HG03378 (cell line): Measurements from ENCODE around the gene JAK2.
A peak's percentile ranks its signal among the peaks of the same experiment; 100 is the strongest.
"Not testable (repeated sequence)": the region's sequence is repeated elsewhere in the genome, so short reads cannot be mapped to it uniquely, and the experiment has no call there.

Experiments used
- ATAC-seq: cut with Tn5 transposase; IDR thresholded peaks from one replicate; pipeline ENCODE4 v1.9.1; 2021; ENCODE audit warnings: mild to moderate bottlenecking, moderate library complexity; ENCODE audit not compliant: unreplicated experiment

JAK2 gene

DNA sequence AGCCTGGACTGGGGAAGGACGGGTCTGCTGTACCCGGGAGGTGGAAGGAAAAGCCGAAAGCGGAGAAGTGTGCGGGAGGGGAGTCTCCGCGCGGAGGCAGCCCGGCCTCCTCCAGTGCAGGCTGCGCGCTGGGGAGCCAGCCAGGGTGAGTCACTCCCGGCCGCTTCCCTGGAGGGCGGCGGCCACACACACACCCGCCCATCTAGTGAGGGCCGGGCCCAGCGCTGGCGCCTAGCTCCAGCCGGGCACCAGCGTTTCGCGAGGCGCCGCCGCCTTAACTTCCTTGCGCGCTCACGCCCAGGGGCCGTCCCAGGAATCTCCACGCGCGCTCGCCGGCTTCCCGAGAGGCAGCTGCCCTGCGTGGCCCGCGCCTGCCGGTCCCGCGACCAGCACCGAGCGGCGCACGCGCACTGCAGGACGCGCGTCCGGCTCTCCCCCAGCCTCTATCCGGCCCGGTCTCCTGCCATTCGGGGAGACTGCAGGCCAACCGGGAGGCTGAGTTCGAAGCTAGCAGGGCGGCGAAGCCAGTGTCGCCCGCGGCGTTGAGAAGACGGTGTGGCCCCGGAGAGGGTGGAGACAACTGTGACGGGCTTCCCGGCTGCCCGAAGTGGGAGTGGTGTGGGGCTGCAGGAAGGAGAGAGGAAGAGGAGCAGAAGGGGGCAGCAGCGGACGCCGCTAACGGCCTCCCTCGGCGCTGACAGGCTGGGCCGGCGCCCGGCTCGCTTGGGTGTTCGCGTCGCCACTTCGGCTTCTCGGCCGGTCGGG is at the start of gene JAK2:
JAK2 (plus strand) TSS at position 652 of the 765 bp plus-strand sequence. CDS start 36,716 bp downstream, outside the sequence.
- ATAC-seq = peak; percentile 53

- ATAC-seq = no peak
Observed at GRCh38 chr9:4936277-4936676, 48.8 kb upstream of the JAK2 start.

- peak; percentile 50 for ATAC-seq
Observed at GRCh38 chr9:4936823-4937222, 48.2 kb upstream of the JAK2 start.

DNA sequence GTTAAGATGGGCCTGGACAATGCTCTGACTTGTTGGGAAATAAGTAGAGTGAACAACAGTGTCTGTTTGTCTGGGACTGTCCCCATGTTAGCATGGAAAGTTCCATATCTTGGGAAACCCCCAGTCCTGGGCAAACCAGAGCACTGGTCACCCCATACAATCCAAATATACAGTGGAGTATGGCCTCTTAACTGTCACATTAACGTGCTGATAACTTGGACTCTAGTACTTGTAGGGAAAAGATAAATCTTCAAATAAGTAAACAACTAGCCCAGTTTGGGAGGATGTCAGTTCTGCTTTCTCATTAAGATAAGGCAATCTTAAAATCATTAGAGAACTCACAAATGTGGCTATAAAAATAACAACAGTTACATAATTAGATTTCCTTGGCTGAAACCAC is 47.6 kb upstream of the JAK2 start:
- ATAC-seq = no peak

- ATAC-seq = no peak
Observed at GRCh38 chr9:4938496-4938895, 46.6 kb upstream of the JAK2 start.

DNA sequence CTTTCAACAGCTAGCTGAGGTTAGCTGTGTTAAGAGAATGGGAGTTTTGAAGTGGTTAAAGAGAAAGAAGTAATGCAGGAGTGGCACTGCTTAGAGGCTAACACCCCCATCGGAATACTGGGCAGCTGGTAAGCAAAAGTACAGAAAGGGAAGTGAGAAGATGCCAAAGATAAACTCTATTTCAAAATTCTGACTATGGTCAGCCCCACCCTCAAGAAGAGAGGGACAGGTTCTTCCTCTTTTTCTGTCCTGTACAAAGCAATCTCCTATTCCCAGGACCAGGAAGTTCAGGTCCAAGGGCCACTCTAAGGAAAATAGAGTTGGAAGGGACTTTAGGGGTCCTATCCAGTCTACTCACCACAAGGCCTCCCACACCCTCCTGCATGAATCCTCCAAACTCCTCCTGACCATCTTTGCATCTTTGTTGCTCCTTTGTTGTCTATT is 45.9 kb upstream of the JAK2 start:
- peak; percentile 83 for ATAC-seq

DNA sequence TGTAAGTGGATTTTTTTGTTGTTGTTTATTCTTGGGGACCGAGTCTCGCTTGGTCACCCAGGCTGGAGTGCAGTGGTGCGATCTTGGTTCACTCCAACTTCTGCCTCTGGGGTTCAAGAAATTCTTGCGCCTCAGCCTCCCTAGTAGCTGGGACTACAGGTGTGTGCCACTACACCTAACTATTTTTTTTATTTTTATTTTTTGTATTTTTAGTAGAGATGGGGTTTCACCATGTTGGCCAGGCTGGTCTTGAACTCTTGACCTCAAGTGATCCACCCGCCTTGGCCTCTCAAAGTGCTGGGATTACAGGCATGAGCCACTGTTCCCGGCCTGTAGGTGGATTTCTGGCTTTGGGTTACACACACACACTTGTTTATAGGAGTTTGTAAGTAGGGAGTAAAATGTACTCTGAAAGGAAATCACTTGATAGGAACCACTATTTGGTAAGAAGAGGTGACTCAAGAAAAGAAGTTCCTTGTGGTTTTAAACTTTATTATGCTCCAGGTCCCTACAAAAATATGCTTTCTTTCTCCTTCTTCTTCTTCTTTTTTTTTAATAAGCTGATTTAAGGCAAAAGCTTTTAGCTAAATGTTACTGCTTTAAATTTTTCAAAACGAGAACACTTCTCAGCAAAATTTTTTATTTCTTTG is 42.9 kb upstream of the JAK2 start:
- not testable (repeated sequence) for ATAC-seq

DNA sequence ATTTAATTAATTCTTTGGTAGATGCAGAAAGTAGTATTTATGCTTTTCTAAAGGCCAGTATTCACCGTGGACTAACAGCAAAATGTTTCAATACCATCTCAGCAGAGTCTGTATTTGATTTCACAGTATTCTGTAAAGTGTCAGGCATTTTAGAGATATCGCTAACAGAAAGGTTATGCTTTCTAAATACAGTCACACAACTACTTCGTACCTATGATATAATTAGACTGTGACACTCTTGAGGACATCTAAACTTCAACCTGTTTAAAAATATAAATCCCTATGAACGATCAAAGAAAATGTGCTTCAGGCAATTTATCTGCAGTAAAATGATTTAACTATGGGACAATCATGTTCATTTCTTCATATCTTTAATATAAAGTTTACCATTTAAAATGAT is 41.7 kb upstream of the JAK2 start:
- no peak for ATAC-seq

DNA sequence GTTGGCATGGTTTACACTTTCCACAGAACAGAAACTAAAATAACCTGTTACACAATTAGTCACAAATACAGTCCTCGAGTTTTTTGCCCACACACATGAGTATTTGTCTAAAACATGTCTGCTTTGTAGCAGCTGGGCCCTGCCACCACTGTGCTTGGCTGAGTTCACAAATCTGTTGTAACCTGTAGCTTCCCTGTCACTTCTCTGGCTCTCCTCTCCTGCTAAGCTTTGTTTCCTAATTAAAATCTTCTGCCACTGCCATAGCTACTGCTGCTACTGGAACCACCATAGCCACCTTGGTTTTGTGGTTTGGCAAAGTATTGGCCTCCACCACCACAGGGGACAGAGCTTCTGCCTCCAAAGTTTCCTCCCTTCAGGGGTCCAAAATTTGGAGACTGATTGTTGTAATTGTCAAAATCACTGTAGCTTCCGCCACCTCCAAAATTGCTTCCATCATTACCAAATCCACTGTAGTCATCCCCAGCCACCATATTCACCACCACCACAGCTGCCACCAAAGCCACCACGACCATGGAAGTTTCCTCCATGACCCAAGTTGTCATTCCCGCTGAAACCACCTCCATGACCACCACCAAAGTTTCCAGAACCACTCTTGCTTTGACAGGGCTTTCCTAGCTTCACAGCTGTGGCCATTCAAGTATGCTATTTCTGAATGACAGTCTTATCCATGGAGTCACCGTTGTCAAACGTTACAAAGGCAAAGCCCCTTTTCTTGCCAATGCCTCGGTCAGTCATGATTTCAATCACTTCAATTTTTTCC is 40.5 kb upstream of the JAK2 start:
- ATAC-seq = not testable (repeated sequence)

DNA sequence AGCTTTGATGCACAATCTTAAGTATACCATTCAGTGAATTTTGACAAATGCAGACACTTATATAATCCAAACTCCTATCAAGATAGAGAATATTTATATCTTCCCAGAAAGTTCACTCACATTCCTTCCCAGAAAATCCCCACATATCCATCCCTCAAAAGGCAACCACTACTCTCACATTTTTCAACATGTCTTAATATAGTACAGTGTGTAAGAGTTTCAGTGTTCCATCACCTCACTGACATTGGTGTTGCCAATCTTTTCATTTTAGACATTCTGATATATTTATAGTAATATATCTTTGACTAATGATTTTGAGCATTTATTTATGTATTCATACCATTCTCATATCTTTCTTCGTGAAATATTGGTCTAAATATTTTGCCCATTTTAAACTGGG is 38.1 kb upstream of the JAK2 start:
- no peak for ATAC-seq

DNA sequence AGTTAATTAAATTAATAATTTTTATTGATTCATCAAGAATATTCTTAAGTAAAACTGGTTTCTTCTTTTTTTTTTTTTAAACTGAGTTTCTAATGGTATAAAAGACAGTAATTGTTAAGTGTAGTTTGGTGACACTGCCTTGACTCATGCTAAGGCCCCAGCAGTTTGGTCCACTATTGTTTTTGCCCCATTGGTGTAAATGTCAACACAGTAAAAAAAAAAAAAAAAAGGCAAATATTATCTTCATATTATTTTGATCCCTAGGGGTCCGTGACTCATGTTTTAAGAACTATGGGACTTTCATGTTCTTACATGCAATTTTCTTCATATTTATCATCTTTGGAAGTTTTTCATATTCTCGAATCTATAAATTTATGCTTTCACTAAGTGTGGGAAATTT is 29.2 kb upstream of the JAK2 start:
- ATAC-seq = no peak

DNA sequence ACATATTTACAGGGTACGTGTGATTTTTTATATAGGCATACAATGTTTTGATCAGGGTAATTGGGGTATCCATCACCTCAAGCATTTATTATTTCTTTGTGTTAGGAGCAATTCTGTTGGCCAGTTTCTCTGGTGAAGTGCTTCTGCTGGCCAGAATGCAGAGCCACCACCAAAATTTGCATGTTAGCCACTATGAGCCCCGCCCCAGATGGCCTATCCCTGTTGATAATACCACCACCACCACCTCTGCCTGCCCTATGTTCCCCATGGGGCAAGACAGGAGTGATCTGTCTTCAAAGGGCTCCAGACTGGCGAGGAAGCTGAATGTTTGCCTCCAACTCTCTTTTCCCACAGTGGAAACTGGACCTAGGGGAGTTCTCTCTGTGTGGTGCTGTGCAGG is 26.0 kb upstream of the JAK2 start:
- no peak for ATAC-seq

GRCh38 chr9:4962085-4962484 is 23.0 kb upstream of the JAK2 start:
- no peak for ATAC-seq

- ATAC-seq = no peak
Observed at GRCh38 chr9:4964540-4964939, 20.5 kb upstream of the JAK2 start.

GRCh38 chr9:4965174-4965821 is 19.8 kb upstream of the JAK2 start:
- no peak for ATAC-seq

DNA sequence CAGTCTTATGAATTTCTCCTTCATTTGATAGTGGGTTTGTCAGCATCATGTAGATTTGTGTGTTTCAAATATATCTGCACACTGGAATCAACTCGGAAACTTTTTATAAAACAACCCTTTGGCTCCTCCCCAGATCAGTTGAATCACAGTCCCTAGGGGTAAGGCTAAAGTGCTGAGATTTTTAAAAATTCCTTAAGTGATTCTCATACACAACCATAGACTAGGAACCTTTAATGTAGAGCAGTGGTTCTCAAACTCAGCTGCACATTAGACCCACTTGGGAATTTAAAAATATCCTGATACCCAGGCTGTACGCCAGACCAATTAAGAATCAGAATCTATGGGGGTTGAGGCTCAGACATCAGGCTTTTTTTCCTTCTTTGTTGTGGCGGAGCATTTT is 17.5 kb upstream of the JAK2 start:
- ATAC-seq = no peak

DNA sequence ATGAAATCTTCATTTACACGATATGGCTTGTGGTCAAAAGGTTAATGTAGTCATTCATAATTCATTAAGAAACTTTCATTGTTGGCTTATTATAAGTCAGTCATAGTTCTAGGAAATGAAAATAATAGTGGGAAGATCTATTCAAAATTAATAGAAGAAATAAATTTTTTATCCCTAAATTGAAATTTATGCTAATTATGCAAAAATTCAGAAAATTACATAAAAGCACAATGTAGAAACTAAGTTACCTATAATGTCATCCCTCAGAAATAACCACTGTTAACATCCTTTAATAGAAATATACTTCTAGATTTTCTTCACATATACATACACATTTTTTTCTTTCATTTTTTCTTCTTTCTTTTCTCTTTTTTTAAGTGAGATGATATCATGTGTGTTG is 15.9 kb upstream of the JAK2 start:
- no peak for ATAC-seq

GRCh38 chr9:4970970-4971641 is 14.0 kb upstream of the JAK2 start:
- peak; percentile 88 for ATAC-seq

DNA sequence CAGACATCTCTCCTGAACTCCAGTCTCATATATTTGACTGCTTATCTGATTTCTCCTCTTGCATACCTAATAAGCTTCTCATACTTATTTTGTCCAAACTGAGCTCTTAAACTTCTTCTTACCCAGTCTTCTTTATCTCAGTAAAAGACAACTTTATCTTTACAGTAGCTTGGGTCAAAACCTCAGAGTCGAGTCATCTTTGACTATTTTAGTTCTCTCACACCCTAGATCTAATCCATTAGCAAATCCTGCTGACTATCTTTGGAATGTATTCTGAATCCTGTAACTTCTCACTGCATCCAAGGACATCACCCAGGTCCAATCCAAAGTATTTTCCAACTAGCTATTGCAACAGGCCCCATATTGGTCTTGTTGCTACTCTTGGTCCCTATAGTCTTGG is 11.8 kb upstream of the JAK2 start:
- no peak for ATAC-seq

DNA sequence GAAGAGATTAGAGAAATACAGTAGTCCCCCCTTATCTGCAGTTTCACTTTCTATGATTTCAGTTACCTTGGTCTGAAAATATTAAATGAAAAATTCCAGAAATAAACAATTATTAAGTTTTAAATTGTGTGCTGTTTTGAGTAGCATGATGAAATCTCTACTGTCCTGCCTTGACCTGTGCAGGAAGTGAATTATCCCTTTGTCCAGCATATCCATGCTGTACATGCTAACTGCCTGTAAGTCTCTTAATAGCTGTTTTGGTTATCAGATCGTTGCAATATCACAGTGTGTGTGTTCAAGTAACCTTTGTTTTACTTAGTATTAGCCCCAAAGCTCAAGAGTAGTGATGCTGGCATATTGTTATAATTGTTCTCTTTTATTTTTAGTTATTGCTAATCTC is 11.2 kb upstream of the JAK2 start:
- ATAC-seq = no peak

DNA sequence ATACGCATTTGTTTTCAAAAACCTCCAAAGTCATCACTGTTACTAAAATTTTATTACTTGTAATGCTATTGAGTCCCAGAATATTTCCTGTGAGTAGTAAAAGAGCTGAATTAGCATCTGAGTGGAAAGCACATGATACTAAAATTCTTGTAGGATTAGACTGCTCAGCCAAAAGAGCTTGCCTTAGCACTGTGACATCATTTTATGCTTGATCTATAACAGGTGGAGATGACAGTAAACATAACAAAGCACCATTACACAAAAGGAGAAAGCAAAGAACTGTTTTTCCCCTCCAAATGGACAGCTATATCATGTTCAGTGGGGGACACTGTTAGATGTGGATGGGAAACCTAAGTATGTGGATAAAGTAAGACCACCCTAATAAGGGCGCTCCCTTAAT is 5.8 kb upstream of the JAK2 start:
- no peak for ATAC-seq
